CD14-positive monocyte (primary cell): ENCODE measurements around the gene PGP. TPM values are rescaled to one million over a fixed set of nuclear protein-coding genes. Genes with fewer than 3 reads are reported as not detected.
A peak's percentile ranks its signal among the peaks of the same experiment; 100 is the strongest.

Source experiments
- DNase-seq, 3 donors: peaks; one replicate each; pipeline ENCODE4 v3.0.0-alpha.2; 2011 to 2022
- H2AFZ ChIP-seq: 2 replicates; pipeline ENCODE4 v1.6.0; 2012; ENCODE audit warnings: mild to moderate bottlenecking, low read depth, low read length, inconsistent platforms; ENCODE audit not compliant: insufficient read depth, poor library complexity, severe bottlenecking
- H3K27ac ChIP-seq, 2 donors: 1 replicate in 1 of 2; 2 replicates in 1 of 2; pipeline ENCODE4 v1.5.1; 2012 to 2013; ENCODE audit warnings: low read length in 2 of 2, control low read depth in 1 of 2, inconsistent platforms in 1 of 2, low read depth in 1 of 2, mild to moderate bottlenecking in 1 of 2
- H3K27me3 ChIP-seq, 2 donors: one replicate each; pipeline versions ENCODE4 v1.6.0 to v1.6.1; 2011 to 2013; ENCODE audit warnings: low read length in 2 of 2; ENCODE audit not compliant: control insufficient read depth in 2 of 2, insufficient read depth in 2 of 2
- H3K36me3 ChIP-seq, 2 donors: replicated peaks in 1 of 2; 1 replicate in 1 of 2; 2 replicates in 1 of 2; pipeline versions ENCODE4 v1.5.1 to v1.6.1; 2012 to 2013; ENCODE audit warnings: low read length in 2 of 2, control low read depth in 1 of 2, inconsistent platforms in 1 of 2, mild to moderate bottlenecking in 1 of 2; ENCODE audit not compliant: insufficient read depth in 2 of 2, control insufficient read depth in 1 of 2
- H3K4me1 ChIP-seq, 2 donors: 1 replicate in 1 of 2; 2 replicates in 1 of 2; pipeline versions ENCODE4 v1.5.1 to v1.6.1; 2012 to 2013; ENCODE audit warnings: low read length in 2 of 2, control low read depth in 1 of 2, inconsistent platforms in 1 of 2, mild to moderate bottlenecking in 1 of 2, moderate library complexity in 1 of 2; ENCODE audit not compliant: insufficient read depth in 2 of 2, control insufficient read depth in 1 of 2
- H3K4me2 ChIP-seq: replicated peaks from 2 replicates; pipeline ENCODE3; 2012; ENCODE audit warnings: low read length, moderate library complexity, mild to moderate bottlenecking; ENCODE audit not compliant: poor library complexity, severe bottlenecking; ENCODE audit errors: extremely low read depth
- H3K4me3 ChIP-seq, 3 experiments: fragments of 200-600 bp in 1 of 3; sonication (generic) in 1 of 3; replicated peaks in 1 of 3; 1 replicate in 2 of 3; 2 replicates in 1 of 3; pipeline ENCODE4 v1.5.1; 2011 to 2013; ENCODE audit warnings: low read length in 3 of 3, mild to moderate bottlenecking in 3 of 3, control low read depth in 2 of 3, low read depth in 2 of 3, inconsistent platforms in 1 of 3, moderate library complexity in 1 of 3
- H3K79me2 ChIP-seq: 2 replicates; pipeline ENCODE4 v1.6.0; 2012; ENCODE audit warnings: mild to moderate bottlenecking, control low read depth, inconsistent platforms, low read length, moderate library complexity; ENCODE audit not compliant: insufficient read depth
- H3K9ac ChIP-seq: 2 replicates; pipeline ENCODE4 v1.6.0; 2017; ENCODE audit warnings: low read length, mild to moderate bottlenecking; ENCODE audit not compliant: insufficient read depth, poor library complexity, severe bottlenecking
- H3K9me3 ChIP-seq, 2 donors: replicated peaks in 1 of 2; 1 replicate in 1 of 2; 2 replicates in 1 of 2; pipeline versions ENCODE4 v1.5.1 to v1.6.1; 2012 to 2013; ENCODE audit warnings: low read length in 2 of 2, control low read depth in 1 of 2; ENCODE audit not compliant: control insufficient read depth in 1 of 2, insufficient read depth in 1 of 2
- H4K20me1 ChIP-seq: 2 replicates; pipeline ENCODE4 v1.6.0; 2012; ENCODE audit warnings: mild to moderate bottlenecking, low read length, control low read depth, moderate library complexity; ENCODE audit not compliant: insufficient read depth
- H3K27ac Mint-ChIP-seq, 7 donors: one replicate each; pipeline ENCODE4 v1.8.0; 2020; ENCODE audit warnings: mild to moderate bottlenecking in 7 of 7, mixed read lengths in 7 of 7, moderate library complexity in 6 of 7, inconsistent platforms in 2 of 7
- H3K27me3 Mint-ChIP-seq, 3 donors: one replicate each; pipeline ENCODE4 v1.8.0; 2021 to 2022; ENCODE audit warnings: low read depth in 3 of 3, mild to moderate bottlenecking in 3 of 3, mixed read lengths in 3 of 3, moderate library complexity in 3 of 3, inconsistent platforms in 1 of 3
- H3K36me3 Mint-ChIP-seq, 2 donors: one replicate each; pipeline ENCODE4 v1.8.0; 2020; ENCODE audit warnings: mixed read lengths in 2 of 2, inconsistent platforms in 1 of 2, mild to moderate bottlenecking in 1 of 2
- H3K4me1 Mint-ChIP-seq: one replicate; pipeline ENCODE4 v1.8.0; 2020; ENCODE audit warnings: mild to moderate bottlenecking, mixed read lengths
- H3K4me3 Mint-ChIP-seq, 2 donors: one replicate each; pipeline ENCODE4 v1.8.0; 2020; ENCODE audit warnings: mild to moderate bottlenecking in 2 of 2, mixed read lengths in 2 of 2, moderate library complexity in 1 of 2
- H3K9me3 Mint-ChIP-seq, 7 donors: one replicate each; pipeline ENCODE4 v1.8.0; 2020 to 2022; ENCODE audit warnings: mixed read lengths in 7 of 7, mild to moderate bottlenecking in 6 of 7, moderate library complexity in 6 of 7, inconsistent platforms in 2 of 7
- CTCF ChIP-seq: fragments of 200-600 bp; IDR thresholded peaks from one replicate; pipeline ENCODE4 v1.8.0; 2022; ENCODE audit warnings: antibody characterized with exemption, mild to moderate bottlenecking
- WGBS: methylation state at CpG from one replicate; pipeline ENCODE4 v1.1.5; 2013; ENCODE audit warnings: missing lambda C conversion rate; ENCODE audit not compliant: insufficient coverage; 5-methylcytosine and 5-hydroxymethylcytosine counted together
- intact Hi-C, 2 donors: fragments of 100-400 bp; cut with micrococcal nuclease; formaldehyde crosslinking; loops; one replicate each; pipeline versions ENCODE4 v1.15.0 to v1.15.1; 2023
- polyA plus RNA-seq, 3 donors: library from polyadenylated mRNA; depleted of rRNA in 1 of 3; unstranded in 2 of 3; stranded (reverse) in 1 of 3; fragments of 300-500 nt in 2 of 3; fragments of >200 nt in 1 of 3; fragmentation: Illumina TruSeq in 2 of 3; gene quantifications; 1 replicate in 2 of 3; 2 replicates in 1 of 3; pipeline ENCODE4 v1.2.3, GENCODE V29; 2012 to 2021

Gene PGP
- polyA plus RNA-seq, 3 donors, result 7.2 to 20.2 (median 19.2) TPM

DNA sequence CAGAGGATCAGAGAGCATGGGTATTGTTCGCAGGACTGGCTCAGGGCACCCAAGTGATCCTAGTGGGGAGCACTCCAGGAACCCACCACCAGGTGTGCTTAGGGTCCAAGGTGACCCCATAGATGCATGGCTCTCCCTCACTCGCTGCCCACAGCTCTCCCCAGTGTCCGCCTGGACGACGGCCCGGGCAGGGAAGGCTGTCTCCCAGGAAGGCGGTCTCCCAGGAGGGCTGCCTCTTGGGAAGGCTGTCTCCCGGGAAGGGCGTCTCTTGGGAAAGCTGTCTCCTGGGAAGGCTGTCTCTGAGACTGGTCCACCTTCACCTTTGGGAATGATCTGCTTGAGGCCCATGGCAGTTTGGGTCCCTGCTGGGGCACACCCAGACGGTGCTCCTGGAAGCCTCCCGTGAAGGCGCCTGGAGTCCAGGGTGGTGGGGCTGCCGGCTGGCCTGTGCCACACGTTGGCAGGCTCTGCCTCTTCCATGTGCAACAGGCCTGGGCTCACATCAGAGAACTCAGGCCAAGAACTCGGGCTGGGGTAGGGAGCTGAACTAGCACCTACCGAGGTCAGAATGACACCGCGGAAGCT is 31.8 kb upstream of the PGP start:
- H3K4me3 ChIP-seq, result no peak overlapping the region
- H3K4me1 ChIP-seq, result peaks cover 11% of the 10 kb centered on the region in 2 donors
- intact Hi-C loops, result loop anchor here in 1 of 2 donors (10.0 kb wide), 1 partner anchor 242 kb away; the partner anchor contains the start of gene ZNF598
- peaks cover 35 to 68% of the 10 kb centered on the region in 2 donors for H3K36me3 Mint-ChIP-seq
- H3K9me3 ChIP-seq, result no peaks in the 10 kb centered on the region
- H3K36me3 ChIP-seq, result peaks cover 47 to 48% of the 10 kb centered on the region in 2 donors
- TF ChIP-seq CTCF, result no peak
- peak overlapping the region in 1 of 7 donors; percentile 21 for H3K27ac Mint-ChIP-seq
- no peaks in the 10 kb centered on the region for H4K20me1 ChIP-seq
- no peak overlapping the region for H3K4me2 ChIP-seq
- WGBS, result 94% methylated on average over 16 of the region's 18 CpGs
- no peaks in the 10 kb centered on the region for H3K27me3 ChIP-seq
- H3K27ac ChIP-seq, result no peak overlapping the region
- H3K27me3 Mint-ChIP-seq, result peaks cover 0 to 2% (median 0%) of the 10 kb centered on the region in 3 donors
- peaks cover 0 to 3% (median 0%) of the 10 kb centered on the region in 7 donors for H3K9me3 Mint-ChIP-seq
- H3K4me3 Mint-ChIP-seq, result no peak overlapping the region
- peaks cover 14% of the 10 kb centered on the region for H3K4me1 Mint-ChIP-seq
- H3K79me2 ChIP-seq, result peaks cover 16% of the 10 kb centered on the region
- H2AFZ ChIP-seq, result no peak overlapping the region
- no peak overlapping the region for H3K9ac ChIP-seq
- DNase-seq, result no peak

- H3K9me3 ChIP-seq, result no peaks in the 10 kb centered on the region
- Mint-ChIP-seq H3K4me3 (no peak overlapping the region), H3K27me3 (peaks cover 0 to 2% (median 0%) of the 10 kb centered on the region in 3 donors), H3K4me1 (peaks cover 5% of the 10 kb centered on the region), H3K9me3 (peaks cover 0 to 3% (median 0%) of the 10 kb centered on the region in 7 donors), H3K27ac (peak overlapping the region in 2 of 7 donors; percentile 46 to 62), H3K36me3 (peaks cover 35 to 70% of the 10 kb centered on the region in 2 donors)
- no peak overlapping the region for H2AFZ ChIP-seq
- H3K9ac ChIP-seq, result no peak overlapping the region
- TF ChIP-seq CTCF, result no peak
- no peak overlapping the region for H3K4me2 ChIP-seq
- peaks cover 10% of the 10 kb centered on the region for H3K79me2 ChIP-seq
- intact Hi-C loops, result loop anchor here in 1 of 2 donors (10.0 kb wide), 1 partner anchor 240 kb away; the partner anchor contains the start of gene ZNF598
- no peak for DNase-seq
- peaks cover 2 to 3% of the 10 kb centered on the region in 2 donors for H3K4me1 ChIP-seq
- no peaks in the 10 kb centered on the region for H4K20me1 ChIP-seq
- no peaks in the 10 kb centered on the region for H3K27me3 ChIP-seq
- H3K27ac ChIP-seq, result no peak overlapping the region
- WGBS, result 97% methylated on average over 30 of the region's 30 CpGs
- peaks cover 47 to 48% of the 10 kb centered on the region in 2 donors for H3K36me3 ChIP-seq
- no peak overlapping the region for H3K4me3 ChIP-seq
These were observed 30.5 kb upstream of the PGP start for GRCh38 chr16:2244926-2245795.
